ENCODE data around the gene SETD3.

- TF ChIP-seq CTCF (optimal IDR thresholded peaks at IDR 0.05 in 1 of 3, IDR thresholded peaks at IDR 0.05 in 1 of 3, conservative IDR thresholded peaks at IDR 0.05 in 1 of 3; ENCODE audit: extremely low read depth in 1 of 3, insufficient read depth in 2 of 3, low read length in 3 of 3) (no peak), EZH2 (IDR thresholded peaks at IDR 0.05; ENCODE audit: low read length) (no peak)
Measured at GRCh38 chr14:99361596-99362215, 119.0 kb downstream of the SETD3 start.

Data from keratinocyte (primary cell).